Measurements from ENCODE around the gene SVOPL.

- TF ChIP-seq, protein P1, sequence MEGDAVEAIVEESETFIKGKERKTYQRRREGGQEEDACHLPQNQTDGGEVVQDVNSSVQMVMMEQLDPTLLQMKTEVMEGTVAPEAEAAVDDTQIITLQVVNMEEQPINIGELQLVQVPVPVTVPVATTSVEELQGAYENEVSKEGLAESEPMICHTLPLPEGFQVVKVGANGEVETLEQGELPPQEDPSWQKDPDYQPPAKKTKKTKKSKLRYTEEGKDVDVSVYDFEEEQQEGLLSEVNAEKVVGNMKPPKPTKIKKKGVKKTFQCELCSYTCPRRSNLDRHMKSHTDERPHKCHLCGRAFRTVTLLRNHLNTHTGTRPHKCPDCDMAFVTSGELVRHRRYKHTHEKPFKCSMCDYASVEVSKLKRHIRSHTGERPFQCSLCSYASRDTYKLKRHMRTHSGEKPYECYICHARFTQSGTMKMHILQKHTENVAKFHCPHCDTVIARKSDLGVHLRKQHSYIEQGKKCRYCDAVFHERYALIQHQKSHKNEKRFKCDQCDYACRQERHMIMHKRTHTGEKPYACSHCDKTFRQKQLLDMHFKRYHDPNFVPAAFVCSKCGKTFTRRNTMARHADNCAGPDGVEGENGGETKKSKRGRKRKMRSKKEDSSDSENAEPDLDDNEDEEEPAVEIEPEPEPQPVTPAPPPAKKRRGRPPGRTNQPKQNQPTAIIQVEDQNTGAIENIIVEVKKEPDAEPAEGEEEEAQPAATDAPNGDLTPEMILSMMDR (IDR thresholded peaks at IDR 0.05 in 2 of 3, conservative IDR thresholded peaks at IDR 0.05 in 1 of 3; ENCODE audit: borderline replicate concordance in 1 of 3, insufficient read depth in 1 of 3, low read depth in 2 of 3, low read length in 2 of 3): no peak
- TF ChIP-seq CEBPB (IDR thresholded peaks at IDR 0.05; ENCODE audit: low read depth): no peak
- TF ChIP-seq FOSL1 (IDR thresholded peaks at IDR 0.05; ENCODE audit: low read depth): no peak
- TF ChIP-seq, protein P2, sequence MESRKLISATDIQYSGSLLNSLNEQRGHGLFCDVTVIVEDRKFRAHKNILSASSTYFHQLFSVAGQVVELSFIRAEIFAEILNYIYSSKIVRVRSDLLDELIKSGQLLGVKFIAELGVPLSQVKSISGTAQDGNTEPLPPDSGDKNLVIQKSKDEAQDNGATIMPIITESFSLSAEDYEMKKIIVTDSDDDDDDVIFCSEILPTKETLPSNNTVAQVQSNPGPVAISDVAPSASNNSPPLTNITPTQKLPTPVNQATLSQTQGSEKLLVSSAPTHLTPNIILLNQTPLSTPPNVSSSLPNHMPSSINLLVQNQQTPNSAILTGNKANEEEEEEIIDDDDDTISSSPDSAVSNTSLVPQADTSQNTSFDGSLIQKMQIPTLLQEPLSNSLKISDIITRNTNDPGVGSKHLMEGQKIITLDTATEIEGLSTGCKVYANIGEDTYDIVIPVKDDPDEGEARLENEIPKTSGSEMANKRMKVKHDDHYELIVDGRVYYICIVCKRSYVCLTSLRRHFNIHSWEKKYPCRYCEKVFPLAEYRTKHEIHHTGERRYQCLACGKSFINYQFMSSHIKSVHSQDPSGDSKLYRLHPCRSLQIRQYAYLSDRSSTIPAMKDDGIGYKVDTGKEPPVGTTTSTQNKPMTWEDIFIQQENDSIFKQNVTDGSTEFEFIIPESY (IDR thresholded peaks at IDR 0.05; ENCODE audit: extremely low read depth, insufficient replicate concordance, low read length): no peak
- no peak for TF ChIP-seq TCF7L2 (IDR thresholded peaks at IDR 0.05; ENCODE audit: borderline replicate concordance, extremely low read depth, insufficient read depth, insufficient read length)
- TF ChIP-seq, protein P3, sequence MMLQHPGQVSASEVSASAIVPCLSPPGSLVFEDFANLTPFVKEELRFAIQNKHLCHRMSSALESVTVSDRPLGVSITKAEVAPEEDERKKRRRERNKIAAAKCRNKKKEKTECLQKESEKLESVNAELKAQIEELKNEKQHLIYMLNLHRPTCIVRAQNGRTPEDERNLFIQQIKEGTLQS (IDR thresholded peaks at IDR 0.05): no peak
- TF ChIP-seq EZH2 (IDR thresholded peaks at IDR 0.05): no peak
- TF ChIP-seq EZH2phosphoT487 (IDR thresholded peaks at IDR 0.05; ENCODE audit: borderline replicate concordance): no peak
These were observed 136.1 kb downstream of the SVOPL start for GRCh38 chr7:138565071-138565450.

All from HCT116 (cell line).